GM18511 (cell line): Measurements from ENCODE around the gene HNRNPAB.

Experiments used
- ATAC-seq: cut with Tn5 transposase; IDR thresholded peaks from one replicate; pipeline ENCODE4 v1.9.1; 2021; ENCODE audit warnings: mild to moderate bottlenecking, moderate library complexity; ENCODE audit not compliant: unreplicated experiment

HNRNPAB gene

DNA sequence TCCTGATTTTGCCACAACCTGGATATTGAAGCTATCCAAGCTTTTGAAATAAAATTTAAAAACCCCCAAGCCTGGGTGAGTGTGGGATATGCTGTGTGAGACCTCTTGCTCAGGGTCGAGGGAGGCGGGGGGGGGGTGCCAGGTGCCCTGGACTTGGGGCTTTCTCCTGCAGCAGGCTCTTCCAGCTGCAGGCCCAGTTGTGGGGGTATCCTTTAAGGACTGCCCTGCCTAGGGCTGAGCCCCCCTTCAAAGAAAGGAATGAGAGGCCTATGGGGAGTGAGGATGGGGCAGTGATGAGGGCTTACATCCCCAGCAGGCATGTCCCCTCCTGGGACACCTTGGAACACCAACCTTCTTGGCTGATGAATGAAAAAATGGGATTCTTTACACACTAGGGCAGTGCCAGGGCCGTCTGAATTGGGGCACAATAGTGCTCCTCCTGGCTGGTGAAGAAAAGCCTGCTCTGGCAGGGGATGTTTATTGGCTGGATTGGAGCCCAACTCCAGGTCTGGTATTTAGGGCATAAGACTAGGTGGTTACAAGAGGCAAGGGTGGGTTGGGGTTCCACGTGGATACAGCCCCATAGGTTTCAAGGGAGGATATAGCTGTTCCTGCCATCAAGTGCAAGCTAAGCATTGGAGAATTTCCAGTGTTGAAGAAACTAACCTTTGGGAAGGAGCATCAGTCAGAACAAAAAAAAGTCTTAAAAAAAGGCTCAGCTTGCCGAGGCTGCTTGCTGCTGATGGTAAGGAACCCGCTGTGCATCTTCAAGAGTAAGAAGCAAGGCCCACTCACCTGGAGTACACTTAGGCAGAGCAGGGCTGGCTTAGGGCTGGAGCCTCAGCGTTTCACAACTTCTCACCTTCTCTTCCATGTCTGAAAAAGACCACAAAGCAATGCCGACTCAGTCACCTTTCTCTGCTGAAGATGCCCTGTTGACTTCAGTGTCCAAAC lies 7.0 kb downstream of the HNRNPAB start:
- ATAC-seq = no peak

GRCh38 chr5:178212241-178213002 lies 8.1 kb downstream of the HNRNPAB start:
- ATAC-seq = no peak

DNA sequence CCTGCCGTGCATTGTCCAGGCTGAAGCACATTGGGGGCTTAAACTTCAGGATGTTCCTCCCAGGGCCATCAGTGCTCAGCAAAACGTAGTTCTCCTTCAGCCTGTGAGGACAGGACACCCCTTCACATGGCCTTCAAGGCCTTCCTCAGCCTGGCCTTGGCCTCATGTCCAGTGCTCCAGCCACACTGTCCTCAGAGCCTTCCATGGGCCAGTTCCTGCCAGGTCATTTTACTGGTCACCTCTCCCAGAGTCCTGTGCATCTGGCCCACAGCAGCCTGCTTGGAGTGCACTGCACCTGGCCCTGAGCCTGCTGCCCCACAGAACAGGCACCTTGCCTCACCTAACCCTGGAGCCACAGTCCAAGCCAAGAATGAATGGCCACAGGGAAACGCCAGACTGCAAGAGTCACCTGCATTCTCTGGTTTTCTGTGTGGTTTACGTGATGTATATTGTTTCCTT lies 8.7 kb downstream of the HNRNPAB start:
- no peak for ATAC-seq

DNA sequence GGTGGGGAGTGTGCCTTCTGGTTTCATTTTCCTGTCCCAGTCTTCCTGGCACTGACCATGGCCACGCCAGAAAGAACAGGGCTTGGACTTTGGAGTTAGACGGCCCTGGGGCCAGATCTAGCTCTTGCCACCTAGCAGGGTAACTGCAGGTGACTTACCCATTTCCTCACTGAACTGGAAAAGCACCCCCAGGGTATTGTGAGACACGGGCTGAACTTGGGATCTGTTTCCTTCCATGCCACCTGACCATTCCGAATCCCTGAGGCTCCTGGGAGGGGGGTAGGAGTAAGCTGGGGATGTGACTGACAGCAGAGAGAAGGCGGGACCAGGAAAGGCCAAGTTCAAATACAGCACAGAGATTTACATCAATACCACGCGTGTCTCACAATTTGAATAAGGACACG lies 9.4 kb downstream of the HNRNPAB start:
- ATAC-seq = no peak

- ATAC-seq = no peak
Measured at GRCh38 chr5:178214160-178214803, 9.9 kb downstream of the HNRNPAB start.

DNA sequence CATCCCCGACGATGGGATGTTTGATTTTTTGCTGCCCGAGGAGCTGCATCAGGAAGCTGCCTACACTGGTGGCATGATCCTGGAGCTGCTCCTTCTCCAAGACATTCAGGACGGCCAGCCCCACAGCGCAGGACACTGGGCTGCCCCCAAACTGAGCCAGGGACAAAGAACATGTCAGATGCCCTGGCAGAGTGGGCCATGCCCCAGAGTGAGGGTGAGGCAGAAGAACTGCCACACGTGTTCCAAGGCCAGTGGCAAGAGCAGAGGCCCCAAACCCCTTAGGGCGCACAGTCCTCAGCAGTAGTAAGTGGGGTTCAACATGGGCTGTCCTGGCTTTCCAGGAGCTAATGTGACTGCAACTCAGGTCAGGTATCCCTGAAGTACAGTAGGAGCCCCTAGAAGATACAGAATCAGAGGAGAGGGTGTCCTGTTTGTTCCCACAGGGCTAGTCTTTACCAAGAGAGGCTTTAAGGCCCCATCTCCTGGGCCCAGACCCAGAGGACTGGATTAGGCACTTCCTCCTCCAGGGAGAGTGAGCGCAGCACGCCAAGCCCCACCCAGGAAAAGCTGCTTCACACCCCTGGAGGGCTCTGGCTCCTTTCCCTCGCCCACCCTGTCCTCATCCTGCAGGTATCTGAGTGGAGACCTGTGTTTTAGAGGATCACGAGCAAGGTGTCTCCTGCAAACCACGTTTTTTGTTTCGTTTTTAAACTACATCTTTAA lies 11.1 kb downstream of the HNRNPAB start:
- no peak for ATAC-seq

GRCh38 chr5:178216088-178216534 lies 11.8 kb downstream of the HNRNPAB start:
- ATAC-seq = no peak

DNA sequence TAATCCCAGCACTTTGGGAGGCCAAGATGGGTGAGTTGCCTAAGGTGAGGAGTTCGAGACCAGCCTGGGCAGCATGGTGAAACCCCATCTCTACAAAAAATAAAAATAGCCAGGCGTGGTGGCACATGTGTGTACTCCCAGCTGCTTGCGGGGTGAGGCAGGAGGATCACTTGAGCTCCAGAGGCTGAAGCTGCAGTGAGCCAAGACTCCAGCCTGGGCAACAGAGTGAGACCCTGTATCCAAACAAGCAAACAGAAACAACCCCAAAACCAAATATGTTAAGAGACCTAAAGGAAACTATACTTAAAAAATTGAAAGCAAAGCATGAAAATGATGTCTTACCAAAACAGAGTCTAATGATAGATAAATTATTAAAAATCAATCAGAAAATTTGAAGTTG lies 12.4 kb downstream of the HNRNPAB start:
- no peak for ATAC-seq

GRCh38 chr5:178218237-178218776 lies 14.0 kb downstream of the HNRNPAB start:
- no peak for ATAC-seq

DNA sequence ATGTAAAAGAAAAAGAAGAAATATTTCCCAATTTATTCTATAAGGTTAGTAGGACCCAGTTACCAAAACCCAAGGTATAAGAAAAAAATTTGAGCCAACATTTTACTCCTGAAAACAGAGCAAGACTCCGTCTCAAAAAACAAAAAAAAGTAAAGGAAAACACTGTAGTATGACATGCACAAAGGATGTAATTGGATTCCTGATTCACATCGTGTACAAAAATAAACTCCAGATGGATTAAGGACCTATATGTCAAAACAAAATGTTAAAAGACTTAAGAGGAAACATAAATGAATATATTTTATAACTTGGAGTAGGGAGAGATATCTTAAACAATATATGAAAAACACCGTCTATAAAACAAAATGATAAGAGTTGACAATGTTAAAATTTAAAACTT lies 14.5 kb downstream of the HNRNPAB start:
- ATAC-seq = no peak

DNA sequence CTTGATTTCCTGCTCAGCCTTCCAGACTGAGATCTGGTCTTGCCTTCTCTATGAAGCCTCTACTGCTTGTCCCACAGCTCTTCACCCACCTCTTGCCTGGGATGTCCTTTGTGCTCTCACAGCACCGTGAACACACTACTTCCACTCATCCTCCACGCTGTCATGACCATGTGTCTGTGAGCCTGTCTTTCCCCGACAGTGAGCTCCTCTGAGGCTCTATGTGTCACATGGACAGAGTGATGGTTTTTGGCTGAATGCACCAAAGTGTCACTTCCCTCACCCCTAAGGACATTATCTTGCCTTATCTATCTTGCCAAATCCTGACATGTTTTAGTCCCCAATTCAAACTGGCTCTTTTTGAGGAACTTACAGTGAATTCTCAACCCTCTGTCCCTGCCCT lies 16.9 kb downstream of the HNRNPAB start:
- no peak for ATAC-seq

GRCh38 chr5:178221853-178222252 lies 17.5 kb downstream of the HNRNPAB start:
- no peak for ATAC-seq

GRCh38 chr5:178222292-178222691 lies 18.0 kb downstream of the HNRNPAB start:
- ATAC-seq = no peak

DNA sequence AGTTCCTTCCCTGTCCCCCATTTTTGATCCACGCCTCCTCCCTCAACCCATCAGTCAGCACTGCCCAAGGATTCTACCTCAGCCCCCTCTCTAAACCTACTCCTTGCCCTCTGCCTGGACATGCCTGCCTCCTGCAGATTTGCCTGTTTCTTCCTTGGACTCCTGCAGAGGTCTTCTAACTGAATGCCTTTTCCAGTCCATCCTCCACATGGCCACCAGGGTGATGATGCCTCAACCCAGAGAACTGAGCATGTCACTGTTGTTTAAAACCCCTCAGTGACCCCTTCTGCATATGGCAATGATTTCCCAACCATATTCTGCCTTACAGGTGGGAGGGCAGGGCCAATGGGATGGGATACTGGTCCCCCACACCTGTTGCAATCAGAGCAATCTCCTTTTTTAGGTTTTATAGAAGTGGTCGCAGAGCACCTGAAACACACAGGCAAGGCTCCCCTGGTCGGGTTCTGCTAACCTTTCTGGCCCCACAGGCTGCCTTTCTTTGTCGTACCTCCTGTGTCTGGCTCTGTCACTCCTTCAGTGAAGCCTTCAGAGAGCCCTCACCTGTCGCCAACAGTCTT lies 19.0 kb downstream of the HNRNPAB start:
- no peak for ATAC-seq

- no peak for ATAC-seq
Measured at GRCh38 chr5:178223828-178224335, 19.5 kb downstream of the HNRNPAB start.

GRCh38 chr5:178224403-178224802 lies 20.1 kb downstream of the HNRNPAB start:
- no peak for ATAC-seq

DNA sequence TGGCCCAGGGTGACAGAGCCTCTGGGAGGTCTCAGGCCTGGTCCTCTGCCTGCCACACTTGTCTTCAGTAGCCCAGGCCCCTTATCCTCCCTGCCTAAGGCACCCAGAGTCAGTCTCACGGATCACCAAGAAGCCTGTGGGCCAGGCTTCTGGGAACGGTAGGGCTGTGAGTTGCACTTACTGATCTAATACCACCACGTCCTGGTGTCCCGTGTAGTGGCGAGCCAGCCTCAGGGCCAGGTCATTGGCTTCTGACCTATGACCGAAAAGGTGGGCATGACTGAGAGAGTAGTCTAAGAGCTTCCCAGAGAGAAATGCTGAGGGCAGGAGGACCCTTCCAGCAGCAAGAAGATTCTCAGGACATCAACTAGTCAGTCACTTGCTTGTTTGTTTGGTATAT lies 20.8 kb downstream of the HNRNPAB start:
- ATAC-seq = no peak

DNA sequence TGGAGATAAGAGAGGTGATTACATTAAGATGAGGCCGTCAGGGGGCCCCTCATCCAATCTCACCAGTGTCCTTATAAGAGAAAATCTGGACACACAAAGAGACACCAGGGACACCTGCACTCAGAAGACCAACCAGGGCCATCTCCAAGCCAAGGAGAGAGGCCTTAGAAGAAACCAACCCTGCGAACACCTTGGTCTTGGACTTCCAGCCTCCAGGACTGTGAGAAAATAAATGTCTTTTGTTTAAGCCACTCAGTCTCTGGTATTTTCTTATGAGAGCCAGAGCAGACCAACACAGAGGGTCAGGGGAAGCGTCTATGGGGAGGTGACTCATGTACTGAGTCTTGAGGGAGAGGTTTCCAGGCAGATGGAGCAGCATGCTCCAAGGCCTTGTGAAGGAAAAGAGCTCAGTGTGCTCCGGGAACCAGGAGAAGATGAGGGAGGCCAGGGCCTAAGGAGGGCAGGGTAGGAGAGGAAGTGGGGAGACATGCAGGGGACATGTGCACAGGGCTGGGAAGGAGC lies 22.9 kb downstream of the HNRNPAB start:
- no peak for ATAC-seq

GRCh38 chr5:178227929-178228328 lies 23.6 kb downstream of the HNRNPAB start:
- no peak for ATAC-seq

DNA sequence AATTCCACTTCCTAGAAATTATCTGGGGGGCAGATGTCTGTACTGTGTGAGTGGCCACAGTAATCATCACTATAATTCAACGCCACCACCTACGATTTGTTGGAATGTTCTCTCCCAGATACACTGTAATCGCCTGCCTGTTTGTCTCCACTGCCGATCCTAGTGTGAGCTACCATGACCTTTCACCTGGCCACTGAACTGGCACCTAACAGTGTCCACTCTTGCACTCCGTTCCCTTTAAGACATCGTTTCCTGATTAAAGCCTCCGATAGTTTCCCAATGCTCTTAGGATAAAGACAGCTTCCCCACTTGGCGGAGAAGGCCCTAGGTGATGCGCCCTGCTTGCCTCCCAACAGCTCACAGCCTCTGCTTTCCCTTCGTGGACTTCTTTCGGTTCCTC lies 24.3 kb downstream of the HNRNPAB start:
- ATAC-seq = no peak
